Cardiac muscle cell (in vitro differentiated cells and primary cell): Measurements from ENCODE around the gene BLACAT1. TPM values are rescaled to one million over a fixed set of nuclear protein-coding genes. Genes with fewer than 3 reads are reported as not detected.

Source experiments
- DNase-seq, 2 donors: peaks; one replicate each; pipeline versions ENCODE4 v3.0.0 to v3.0.0-alpha.2; 2010 to 2017; ENCODE audit warnings: low read depth in 1 of 2, low spot score in 1 of 2
- H3K27ac ChIP-seq: fragments of 200-600 bp; sonication (generic); 2 replicates; pipeline ENCODE4 v1.5.1; 2016
- H3K27me3 ChIP-seq: fragments of 200-600 bp; sonication (generic); 2 replicates; pipeline ENCODE4 v1.6.0; 2016; ENCODE audit warnings: control low read depth
- H3K36me3 ChIP-seq: fragments of 200-600 bp; sonication (generic); 2 replicates; pipeline ENCODE4 v1.5.1; 2016; ENCODE audit warnings: control low read depth
- H3K4me1 ChIP-seq: fragments of 200-600 bp; sonication (generic); 2 replicates; pipeline ENCODE4 v1.8.1; 2017; ENCODE audit warnings: low read depth, mild to moderate bottlenecking, mixed run types
- H3K4me3 ChIP-seq: fragments of 200-600 bp; sonication (generic); 2 replicates; pipeline ENCODE4 v1.5.1; 2016; ENCODE audit warnings: mild to moderate bottlenecking
- H3K9me3 ChIP-seq: fragments of 200-600 bp; sonication (generic); 2 replicates; pipeline ENCODE4 v1.5.1; 2017; ENCODE audit warnings: low read depth, mild to moderate bottlenecking, control low read depth
- CTCF ChIP-seq: IDR thresholded peaks from 2 replicates; pipeline ENCODE4 v1.5.1; 2012; ENCODE audit warnings: low read depth, mild to moderate bottlenecking, low read length
- polyA plus RNA-seq: library from polyadenylated mRNA; unstranded; fragments of >200 nt; fragmentation: Nextera tagmentation; extraction: Ambion mirVana; gene quantifications from 2 replicates; pipeline ENCODE4 v1.2.1, GENCODE V29; 2016
- total RNA-seq: library from RNA; depleted of rRNA; stranded (reverse); fragments of >200 nt; gene quantifications from 2 replicates; pipeline ENCODE4 v1.2.3, GENCODE V29; 2016

The BLACAT1 gene
- total and polyA plus RNA-seq, 2 experiments from 2014 or later = 0.66 TPM; not detected in 1

- no peaks in the 10 kb centered on the region for H3K9me3 ChIP-seq
- no peaks in the 10 kb centered on the region for H3K27me3 ChIP-seq
- H3K27ac ChIP-seq = no peak overlapping the region
- TF ChIP-seq CTCF = no peak
- peaks cover 7% of the 10 kb centered on the region for H3K4me1 ChIP-seq
- no peaks in the 10 kb centered on the region for H3K36me3 ChIP-seq
- H3K4me3 ChIP-seq = no peak overlapping the region
- DNase-seq = no peak
These were observed 44.7 kb upstream of the BLACAT1 start for GRCh38 chr1:205500240-205501233.

GRCh38 chr1:205499789-205500188 lies 43.9 kb upstream of the BLACAT1 start:
- no peak for DNase-seq
- Histone ChIP-seq H3K27me3 (no peaks in the 10 kb centered on the region), H3K4me1 (peaks cover 13% of the 10 kb centered on the region), H3K36me3 (no peaks in the 10 kb centered on the region), H3K4me3 (no peak overlapping the region), H3K27ac (no peak overlapping the region), H3K9me3 (no peaks in the 10 kb centered on the region)
- no peak for TF ChIP-seq CTCF

- H3K4me1 ChIP-seq = peaks cover 11% of the 10 kb centered on the region
- no peaks in the 10 kb centered on the region for H3K36me3 ChIP-seq
- no peak overlapping the region for H3K4me3 ChIP-seq
- no peaks in the 10 kb centered on the region for H3K27me3 ChIP-seq
- no peak for TF ChIP-seq CTCF
- no peaks in the 10 kb centered on the region for H3K9me3 ChIP-seq
- no peak overlapping the region for H3K27ac ChIP-seq
- no peak for DNase-seq
These were observed 41.5 kb upstream of the BLACAT1 start for GRCh38 chr1:205497351-205497750.

GRCh38 chr1:205496661-205497060 lies 40.8 kb upstream of the BLACAT1 start:
- DNase-seq = no peak
- H3K27ac ChIP-seq = no peak overlapping the region
- no peak for TF ChIP-seq CTCF
- no peaks in the 10 kb centered on the region for H3K27me3 ChIP-seq
- peaks cover 11% of the 10 kb centered on the region for H3K4me1 ChIP-seq
- no peaks in the 10 kb centered on the region for H3K36me3 ChIP-seq
- no peak overlapping the region for H3K4me3 ChIP-seq
- no peaks in the 10 kb centered on the region for H3K9me3 ChIP-seq

GRCh38 chr1:205495237-205495823 lies 39.5 kb upstream of the BLACAT1 start:
- Histone ChIP-seq H3K27ac (peak overlapping the region; percentile 65), H3K36me3 (no peaks in the 10 kb centered on the region), H3K9me3 (no peaks in the 10 kb centered on the region), H3K27me3 (no peaks in the 10 kb centered on the region), H3K4me1 (peaks cover 7% of the 10 kb centered on the region), H3K4me3 (no peak overlapping the region)
- no peak for TF ChIP-seq CTCF
- DNase-seq = peak in 1 of 2 donors; percentile 21
